ENCODE measurements around the gene SKI.
A peak's percentile ranks its signal among the peaks of the same experiment; 100 is the strongest.
"Not testable (repeated sequence)": the region's sequence is repeated elsewhere in the genome, so short reads cannot be mapped to it uniquely, and the experiment has no call there.

SKI gene

DNA sequence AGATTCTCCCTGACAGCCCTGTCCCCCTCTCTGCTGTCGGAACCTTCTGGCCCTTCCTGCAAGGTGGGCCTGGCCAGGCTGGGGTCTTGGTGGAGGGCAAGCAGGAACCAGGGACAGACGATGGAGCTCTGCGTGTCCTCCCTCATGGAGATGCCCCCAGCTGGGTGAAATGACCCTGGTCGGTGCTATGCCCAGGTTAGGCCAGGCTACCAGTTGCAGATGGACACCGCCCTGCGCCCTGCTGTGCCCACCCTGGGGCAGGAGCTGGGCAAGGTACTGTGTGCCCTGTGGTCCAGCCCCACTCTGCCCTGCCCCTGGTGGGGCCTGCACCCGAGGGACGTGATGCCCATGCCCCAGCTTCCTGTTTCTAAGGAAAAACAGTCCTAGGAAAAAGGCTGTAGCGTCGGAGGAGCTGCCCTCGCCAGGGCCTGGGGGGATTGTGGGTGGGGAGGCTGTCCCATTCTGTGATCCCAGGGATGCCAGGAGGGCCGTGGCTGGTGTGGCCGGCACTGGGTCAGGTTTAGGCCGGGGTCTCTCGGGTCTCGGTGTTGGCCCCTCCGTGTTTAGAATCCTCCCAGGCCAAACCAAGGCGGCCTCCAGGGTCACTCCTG lies 85.6 kb downstream of the SKI start:
- DNase-seq, result no peak

DNA sequence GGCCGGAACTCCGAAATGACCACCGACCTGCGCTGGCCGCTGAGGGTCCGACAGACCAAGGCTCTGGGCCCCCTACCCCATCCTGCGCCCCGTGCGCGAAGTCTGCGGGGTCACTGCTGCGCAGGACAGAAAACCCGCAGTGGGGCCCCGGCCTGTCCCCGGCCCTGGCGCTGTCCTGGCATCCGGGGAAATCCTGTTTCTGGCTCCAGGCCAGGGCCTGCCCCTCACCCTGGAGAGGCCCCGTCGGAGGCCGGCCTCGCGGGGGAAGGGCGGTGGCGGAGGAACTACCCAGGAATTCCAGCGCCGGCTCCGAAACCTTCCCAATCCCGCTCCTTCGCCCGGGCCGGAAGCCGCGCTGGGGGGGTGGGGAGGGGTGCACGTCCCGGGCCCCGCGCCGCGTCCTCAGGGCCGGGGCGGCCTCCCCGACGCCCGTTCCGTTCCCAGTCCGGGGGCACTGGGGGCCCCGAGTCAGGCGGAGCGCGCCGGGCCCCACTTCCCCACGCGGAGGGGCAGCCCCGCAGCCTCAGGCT lies 86.2 kb downstream of the SKI start:
- DNase-seq, result peak in 1 of 3 experiments; percentile 15

DNA sequence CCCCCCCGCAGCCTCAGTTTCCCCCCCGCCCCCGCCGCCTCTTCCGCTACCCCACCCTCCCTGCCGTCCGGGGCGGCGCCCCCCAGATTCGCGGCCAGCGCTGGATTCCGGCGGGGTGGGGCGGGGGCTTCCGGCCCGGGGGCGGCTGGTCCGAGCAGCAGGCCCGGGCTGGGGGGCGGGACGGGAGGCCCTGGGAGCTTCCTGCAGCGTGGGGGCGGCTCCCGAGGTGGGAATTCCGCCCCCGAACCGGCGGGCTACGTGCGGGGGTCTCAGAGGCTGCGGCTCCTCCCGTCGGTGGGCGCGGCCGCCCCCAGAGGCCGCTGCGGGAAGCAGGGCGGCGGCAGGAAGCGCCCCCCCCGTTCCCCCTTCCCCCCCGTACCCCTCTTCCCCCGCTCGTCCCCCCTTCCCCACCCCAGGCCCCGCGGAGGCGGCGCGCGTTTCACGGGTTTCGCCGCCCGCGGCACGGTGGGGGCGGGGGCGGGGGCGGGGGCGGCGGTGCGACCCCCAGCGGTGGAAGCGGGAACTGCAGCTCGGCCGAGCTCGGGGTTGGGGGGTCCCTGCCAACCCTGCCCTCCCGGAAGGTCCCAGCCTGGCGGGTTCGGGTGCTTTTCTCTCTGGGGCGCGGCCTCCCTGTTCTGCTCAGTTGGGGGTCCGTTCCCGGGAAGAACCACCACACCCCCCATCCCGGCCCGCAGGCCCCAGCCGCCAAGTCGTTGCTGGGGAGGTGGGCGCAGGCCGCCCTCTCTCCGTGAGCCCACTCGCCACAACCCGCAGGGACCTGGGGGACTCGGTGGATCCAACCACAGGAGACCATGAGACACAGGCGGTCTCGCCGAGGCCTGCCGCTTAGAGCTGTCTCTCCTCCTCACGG lies 86.9 kb downstream of the SKI start:
- peak in 2 of 3 experiments; percentile 17 to 28 for DNase-seq

DNA sequence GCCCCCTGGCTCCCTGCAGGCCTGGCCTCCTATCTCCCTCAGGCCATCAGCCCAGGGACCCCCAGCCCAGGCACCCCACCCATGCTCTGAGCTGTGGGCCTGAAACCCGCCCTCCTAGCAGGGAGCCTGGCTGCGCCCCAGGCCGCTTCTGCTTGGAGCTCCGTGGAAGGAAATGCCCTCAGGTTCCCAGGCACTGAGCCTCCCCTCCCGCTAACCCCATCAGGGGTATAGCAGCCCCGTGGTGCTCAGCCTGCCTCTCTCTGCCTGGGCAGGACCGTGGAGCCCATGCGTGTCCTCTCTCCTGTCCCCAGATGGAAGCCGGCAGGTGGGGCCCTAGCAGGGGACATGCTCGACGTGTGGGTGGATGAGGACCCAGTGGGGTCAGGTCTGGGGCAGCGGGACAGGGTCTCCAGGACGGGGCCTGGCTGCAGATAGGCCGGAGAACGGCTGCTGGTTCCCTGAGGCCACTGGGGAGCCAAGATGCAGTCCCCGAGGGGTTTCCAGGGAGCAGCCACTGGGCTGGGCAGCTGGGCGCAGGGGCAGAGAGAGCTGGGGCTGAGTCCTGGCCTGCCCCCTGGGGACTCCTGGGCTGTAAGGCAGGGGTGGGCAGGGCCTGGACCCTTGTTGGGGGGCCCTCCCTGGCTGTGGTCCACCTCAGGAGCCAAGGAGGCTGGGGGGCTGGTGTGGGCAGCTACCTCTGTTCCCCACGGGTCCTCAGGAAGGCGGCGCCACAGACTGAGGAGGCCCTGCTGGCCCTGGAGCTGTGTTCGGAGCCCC lies 87.7 kb downstream of the SKI start:
- no peak for DNase-seq

DNA sequence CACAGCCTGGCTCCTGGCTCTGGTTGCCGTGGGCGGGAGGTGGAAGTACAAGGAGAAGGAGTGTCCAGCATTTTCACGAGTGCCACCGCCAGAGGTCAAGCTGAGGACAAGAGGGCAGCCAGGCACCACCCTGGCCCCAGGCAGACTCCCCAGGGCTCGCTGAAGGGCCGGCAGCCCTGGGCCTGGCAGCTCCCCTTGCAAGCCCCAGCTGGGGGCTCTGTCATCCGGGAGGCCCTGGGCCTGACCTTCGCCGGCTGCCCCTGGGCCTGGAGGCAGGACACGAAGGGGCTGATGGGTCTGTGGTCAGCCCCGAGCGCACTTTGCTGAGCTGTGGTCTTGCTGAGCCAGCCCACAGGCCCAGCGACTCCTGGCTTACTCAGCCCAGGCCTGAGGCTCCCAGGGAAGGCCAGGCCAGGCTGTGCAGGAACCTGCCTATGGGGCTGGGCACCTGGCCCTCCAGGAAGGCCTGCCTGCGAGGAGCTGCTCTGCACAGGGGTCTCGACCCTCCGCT lies 88.4 kb downstream of the SKI start:
- DNase-seq, result no peak

DNA sequence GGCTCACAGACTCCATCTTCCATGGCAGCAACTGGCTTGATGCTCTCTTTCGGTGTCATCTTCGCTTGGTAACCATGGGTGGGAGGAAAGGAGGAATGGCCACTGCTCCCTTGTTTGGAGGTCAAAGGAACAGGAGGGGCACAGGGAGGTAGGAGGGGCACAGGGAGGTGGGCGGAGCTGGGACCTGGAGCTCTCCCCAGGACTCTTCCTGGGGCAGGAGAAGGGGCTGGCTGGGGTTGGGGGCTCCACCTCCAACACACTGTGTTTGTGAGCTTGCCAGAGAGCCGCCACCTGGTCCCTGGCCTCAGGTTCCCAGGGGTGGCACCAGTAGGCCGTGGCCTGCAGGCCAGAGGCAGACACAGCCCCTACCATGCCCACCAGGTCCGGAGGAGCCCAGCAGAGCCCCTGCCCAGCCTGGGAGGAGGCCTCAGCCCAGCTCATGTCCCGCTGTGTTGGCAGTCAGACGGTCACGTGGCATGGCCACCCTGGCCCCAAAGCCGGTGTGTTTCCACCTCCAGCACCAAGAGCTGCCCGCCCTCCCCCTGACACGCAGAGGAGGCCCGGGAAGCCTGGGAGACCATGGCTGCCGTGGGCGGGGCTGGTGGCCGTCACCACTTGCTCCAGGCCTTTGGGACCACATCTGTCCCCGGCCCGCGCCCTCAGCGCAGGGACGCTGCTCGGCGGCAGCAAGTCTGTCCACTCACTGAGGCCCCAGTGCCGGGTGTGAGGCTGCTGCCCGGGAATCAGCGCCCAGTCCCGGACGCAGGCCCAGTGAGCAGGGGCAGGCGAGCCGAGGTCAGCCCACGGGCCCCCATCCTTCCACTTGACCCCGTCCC lies 89.3 kb downstream of the SKI start:
- DNase-seq, result no peak

DNA sequence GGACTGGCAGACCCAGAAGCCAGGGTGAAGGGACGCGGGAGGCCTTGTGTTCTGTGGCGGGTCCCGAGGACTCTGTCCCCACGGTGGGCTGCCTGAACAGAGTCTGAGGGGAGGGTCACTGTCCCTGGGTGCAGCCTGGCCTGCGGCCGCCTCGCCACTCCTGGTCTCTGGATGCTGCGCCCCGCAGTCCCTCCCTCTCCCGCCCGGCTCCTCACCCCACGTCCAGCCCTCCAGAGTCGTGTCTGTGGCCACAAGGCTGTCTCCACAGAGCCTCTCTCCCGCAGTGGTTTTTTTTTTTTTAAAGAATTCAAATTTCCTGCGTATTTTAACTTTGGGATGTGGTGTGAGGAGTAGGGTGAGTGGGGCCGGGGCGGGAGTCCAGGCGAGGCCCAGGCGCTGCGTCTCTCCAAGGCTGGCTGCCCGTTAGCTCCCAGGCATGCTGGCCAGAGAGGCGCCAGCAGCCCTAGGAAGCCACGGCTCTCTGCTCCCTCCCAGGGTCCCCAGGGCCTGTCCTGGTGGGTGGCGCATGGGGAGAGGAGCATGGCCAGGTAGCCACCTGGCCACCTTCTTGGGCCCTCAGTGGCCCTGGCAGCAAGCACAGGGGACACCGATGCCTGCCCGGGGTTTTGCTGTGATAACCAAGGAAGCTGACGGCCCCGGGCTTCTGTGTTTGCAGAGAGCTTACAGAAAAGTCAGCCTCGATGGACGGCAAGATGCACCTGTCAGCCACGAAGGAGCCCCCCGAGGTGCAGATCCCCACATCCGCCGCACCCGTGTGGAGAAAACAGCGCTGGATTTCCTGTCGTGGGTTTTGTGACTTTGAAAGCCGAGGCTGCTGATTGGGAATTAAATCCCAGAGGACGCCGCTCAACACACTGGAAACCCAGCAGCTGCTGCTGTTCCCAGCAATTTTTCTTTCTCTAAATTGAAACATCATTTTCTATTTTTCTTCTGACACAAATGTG lies 90.5 kb downstream of the SKI start:
- DNase-seq, result peak in 2 of 3 experiments; percentile 27 to 33

DNA sequence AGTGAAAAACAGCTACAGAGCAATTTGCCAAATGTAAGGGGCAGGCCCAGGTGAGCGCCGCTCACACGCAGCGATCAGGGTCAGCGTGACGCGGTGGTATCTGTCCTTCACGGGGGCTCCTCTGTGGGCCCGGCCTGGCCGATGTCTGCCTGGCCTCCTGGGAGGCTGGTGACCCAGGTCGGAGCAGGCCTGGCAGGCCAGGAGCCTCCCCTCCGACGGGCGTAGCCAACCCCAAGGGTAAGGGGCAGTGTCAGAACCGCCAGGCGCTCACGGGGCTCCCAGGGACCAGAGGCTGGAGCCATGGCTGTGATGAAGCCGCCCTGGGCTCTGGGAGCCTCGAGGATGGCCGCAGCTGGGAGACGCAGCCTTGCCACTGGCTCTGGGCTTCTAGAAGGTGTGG lies 91.2 kb downstream of the SKI start:
- DNase-seq, result no peak

DNA sequence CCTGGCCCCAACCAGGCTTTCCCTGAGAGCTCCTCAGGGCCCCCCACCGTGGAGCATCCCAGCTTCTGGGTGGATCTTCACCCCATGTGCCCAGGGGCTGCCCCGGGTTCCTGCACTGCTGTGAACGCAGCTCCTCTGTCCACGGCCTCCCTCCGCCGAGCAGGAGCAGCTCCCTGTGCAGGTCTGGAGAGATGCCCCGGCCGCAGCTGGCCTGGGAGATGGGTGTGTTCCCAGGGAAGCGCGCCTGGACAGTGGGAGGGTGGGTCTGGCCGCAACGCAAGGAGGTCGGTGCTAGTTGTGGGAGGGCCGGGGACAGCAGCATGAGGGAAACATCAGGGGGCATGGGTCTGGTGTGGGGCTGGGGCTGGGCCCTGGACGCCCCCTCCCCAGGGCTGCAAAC lies 91.9 kb downstream of the SKI start:
- no peak for DNase-seq

DNA sequence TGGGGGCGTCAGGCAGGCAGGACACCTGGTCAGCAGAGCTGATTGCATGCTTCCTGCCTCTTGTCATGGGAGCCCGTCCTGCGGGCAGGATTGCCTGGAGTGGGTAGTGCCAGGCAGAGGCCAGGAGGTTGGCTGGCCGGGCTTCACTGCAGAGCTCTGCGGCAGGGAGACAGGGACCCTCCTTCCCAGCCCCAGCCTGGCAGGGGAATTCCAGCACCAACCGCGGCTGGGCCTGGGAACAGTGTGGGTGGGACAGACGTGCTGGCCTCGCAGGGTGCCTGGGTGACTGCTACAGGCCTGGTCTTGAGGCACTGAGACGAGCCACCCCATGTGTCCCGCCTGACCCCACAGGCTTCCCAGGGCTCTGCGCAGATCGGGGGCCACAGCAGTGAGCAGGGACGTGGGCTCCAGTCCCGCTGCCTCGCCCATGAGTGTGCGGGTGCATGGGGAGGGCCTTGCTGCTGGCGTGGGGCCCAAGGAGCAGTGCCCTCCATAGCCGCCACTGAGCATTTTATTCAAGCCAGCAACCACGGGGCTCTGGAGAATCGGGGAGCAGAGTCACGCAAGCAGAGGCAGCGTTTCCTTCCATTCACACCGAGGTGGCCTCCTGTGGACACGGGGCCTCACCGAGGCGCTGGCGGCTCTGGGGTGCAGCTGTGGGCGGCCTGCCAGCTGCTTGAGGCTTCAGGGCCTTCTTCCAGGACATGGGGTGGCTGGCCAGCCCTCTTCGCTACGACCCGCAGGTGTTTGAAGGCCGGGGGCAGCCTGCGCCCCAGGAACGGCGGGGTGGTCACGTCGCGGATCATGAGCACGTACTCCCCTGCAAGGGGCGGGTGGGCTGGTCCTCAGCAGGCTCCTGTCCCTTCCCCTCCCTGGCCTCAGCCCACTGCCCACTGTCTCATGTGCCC lies 92.9 kb downstream of the SKI start:
- DNase-seq, result no peak

DNA sequence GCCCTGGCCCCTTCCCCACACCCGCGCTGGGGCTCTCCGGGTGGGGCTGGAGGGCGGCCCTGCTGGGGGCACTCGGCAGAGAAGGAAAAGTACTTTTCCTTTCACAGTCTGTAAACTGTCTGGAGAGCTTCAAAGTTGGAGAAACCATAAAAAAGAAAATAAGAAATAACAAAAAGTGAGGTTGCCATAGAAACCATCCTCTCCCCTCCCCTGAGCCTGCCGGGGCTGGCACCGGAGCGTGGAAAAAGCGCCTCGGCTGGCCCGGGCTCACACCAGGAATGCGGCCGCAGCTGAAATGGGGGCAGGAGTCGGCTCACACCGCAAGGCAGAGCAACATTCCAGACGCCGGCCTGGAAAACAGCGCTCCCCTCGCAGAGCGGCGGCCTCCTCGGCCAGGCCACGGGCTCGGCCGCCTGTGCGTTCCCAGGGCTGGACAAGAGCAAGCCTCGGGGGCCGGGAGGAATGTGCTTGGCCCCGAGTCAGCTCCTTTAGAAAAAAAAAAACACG lies 94.0 kb downstream of the SKI start:
- peak in 2 of 3 experiments; percentile 50 to 57 for DNase-seq

DNA sequence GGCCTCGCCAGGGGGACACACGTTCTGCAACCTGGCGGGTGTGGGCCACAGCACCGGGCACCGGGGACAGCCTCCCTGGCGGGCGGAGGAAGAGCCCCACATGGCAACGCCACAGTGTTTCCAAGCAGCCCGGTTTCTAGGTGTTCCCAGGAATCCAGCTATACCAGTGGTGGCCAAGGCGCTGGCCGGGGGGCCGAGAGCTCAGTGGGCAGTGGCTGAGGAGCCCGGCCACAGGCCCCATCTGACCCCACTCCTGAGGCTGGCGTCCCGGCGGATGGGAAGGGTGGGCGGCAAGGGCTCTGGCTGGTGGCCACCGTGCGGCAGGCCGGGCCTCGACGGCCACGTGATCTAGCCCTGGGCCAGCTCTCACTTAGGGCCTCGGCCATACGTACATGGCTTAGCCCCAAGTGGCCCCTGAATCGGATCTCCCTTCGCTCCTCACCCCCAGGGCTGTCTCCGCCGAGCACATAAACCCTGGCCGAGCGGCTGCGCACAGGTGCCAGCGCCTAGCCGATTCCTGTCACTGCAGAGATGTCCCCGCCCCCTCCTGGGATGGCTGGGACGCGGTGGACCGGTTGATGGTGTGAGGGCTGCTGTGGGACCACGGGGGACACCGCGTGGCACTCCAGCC lies 94.6 kb downstream of the SKI start:
- DNase-seq, result peak in 2 of 3 experiments; percentile 50 to 57

DNA sequence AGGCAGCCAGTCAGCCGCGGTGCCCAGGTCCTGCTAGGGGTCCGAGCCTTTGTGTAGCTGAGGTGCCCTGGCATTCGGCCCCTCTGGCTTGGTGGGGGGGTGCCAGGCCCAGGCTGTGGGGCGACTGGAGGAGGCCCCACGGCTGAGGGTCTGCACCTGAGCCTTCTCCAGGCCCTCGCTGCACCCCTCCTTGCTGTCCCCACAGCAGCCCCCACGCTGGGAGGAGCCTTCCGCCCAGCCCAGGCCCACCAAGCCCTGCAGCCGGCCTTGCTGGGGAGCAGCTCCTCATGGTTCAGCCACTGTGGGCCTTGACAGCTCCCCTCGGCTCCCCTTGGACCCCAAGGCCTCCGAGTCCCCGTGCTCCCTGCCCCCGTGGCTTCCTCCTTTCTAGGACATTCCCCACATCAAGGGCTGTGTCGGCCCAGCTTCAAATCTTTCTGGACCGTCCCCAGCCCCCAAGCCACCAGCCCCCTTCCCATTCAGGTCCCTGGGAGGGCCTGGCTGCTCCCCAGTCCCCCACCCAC lies 95.4 kb downstream of the SKI start:
- no peak for DNase-seq

DNA sequence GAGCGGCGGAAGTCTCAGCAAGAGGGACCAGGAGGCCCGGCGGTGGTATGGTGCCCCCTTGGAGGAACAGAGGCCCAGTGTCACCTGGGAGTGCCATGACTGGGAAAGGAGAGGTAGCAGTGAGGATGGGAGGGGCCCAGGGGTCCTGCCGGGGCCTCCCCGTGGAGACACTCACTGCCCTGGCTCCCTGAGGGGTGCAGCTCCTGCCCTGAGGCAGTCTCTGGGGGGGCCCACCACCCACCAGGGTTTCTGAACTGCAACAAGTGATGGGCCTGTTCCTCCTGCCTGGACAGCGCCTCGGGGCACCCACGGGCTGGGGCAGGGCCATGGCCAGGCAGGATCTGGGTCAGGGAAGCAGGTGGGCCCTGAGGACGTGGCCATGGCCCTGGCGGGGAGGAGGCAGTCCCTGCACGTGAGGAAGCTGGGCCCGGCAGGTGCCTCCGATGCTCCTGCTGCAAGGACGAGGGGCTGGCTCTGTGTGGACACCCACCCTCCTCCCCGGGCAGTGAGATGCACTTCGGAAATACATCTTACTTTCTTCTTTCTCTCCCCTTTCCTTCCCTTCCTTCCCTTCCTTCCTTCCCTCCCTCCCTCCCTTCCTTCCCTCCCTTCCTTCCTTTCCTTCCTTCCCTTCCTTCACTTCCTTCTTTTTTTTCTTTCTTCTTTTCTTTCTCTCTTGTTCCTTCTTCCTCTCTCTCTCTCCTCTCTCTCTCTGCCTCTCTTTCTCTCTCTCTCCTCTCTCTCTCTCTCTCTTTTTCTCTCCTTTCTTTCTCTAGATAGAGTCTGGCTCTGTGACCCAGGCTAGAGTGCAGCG lies 96.6 kb downstream of the SKI start:
- DNase-seq, result peak in 1 of 3 experiments; percentile 4

DNA sequence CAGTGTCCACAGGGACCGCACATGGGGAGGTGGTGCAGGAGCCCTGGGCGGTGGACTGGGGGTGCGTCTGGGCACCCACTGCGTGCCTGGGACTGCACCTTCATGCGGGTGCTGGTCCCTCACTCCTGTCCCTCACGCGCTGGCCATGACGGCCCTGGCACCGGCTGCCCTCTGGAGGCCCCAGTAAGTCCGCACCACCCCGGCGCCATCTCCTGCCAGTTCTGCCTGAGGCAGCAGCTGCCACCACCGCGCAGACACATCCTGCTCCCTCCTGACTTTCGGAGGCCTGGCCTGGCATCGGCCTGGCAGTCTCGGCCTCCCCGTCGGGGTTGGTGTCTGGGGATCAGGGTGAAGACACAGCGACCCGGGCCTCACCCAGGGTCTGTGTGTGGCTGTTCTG lies 98.4 kb downstream of the SKI start:
- no peak for DNase-seq

DNA sequence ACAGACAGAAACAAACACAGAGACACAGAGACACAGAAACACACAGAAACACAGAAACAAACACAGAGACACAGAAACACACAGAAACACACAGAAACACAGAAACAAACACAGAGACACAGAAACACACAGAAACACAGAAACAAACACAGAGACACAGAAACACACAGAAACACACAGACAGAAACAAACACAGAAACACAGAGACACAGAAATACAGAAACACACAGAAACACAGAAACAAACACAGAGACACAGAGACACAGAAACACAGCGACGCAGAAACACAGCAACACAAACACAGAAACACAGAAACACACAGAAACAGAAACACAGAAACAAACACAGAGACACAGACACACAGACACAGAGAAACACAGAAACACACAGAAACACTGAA lies 99.0 kb downstream of the SKI start:
- DNase-seq, result not testable (repeated sequence)

DNA sequence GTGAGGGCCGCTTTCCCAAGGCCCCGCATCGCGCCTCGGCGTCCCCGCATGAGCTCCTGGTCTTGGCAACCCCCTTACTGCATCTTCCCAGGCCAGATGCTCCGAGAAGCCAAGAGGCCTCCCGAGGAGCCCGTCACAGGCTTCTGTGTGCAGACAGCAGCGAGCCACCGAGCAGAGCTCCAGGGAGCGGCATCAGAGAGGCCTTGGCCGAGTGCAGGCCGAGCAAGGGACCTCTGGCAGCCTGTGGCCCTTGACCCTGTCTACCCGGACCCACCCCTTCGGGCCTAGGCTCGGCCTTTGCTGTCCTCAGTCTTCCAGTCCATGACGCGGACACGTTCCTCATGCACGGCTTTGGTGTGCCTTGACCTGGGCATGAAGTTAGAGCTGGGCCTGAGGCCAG lies 99.7 kb downstream of the SKI start:
- no peak for DNase-seq

All from NCI-H1417 (cell line).